Measurements from ENCODE around the gene GUCY1A2. TPM values are rescaled to one million over a fixed set of nuclear protein-coding genes. Genes with fewer than 3 reads are reported as not detected.

Gene GUCY1A2
- total and polyA plus RNA-seq, 11 donors, result 0.93 to 14.1 (median 10.1) TPM

- Histone ChIP-seq H3K9me3 (no peaks in the 10 kb centered on the region), H3K27ac (no peak overlapping the region), H3K36me3 (no peaks in the 10 kb centered on the region), H3K4me1 (no peaks in the 10 kb centered on the region), H3K27me3 (no peaks in the 10 kb centered on the region), H3K4me3 (no peak overlapping the region)
- ATAC-seq (no peak), DNase-seq (no peak)
- intact Hi-C loops (cut with DNase I), result no loop called here
- TF ChIP-seq POLR2A (IDR thresholded peaks at IDR 0.05) (no peak), CTCF (IDR thresholded peaks at IDR 0.05) (no peak)
These were observed 247.7 kb downstream of the GUCY1A2 start for GRCh38 chr11:106770489-106771085.

- WGBS, 4 donors, result 60 to 75% (median 62%) methylated on average over 2 of the region's 2 CpGs
- H3K4me1 ChIP-seq, result no peaks in the 10 kb centered on the region
- H3K27me3 ChIP-seq, result no peaks in the 10 kb centered on the region
- TF ChIP-seq POLR2A (IDR thresholded peaks at IDR 0.05) (no peak), CTCF (IDR thresholded peaks at IDR 0.05) (no peak)
- no peaks in the 10 kb centered on the region for H3K36me3 ChIP-seq
- ATAC-seq (no peak), DNase-seq (no peak)
- no peak overlapping the region for H3K27ac ChIP-seq
- no peak overlapping the region for H3K4me3 ChIP-seq
- intact Hi-C loops (cut with DNase I), result no loop called here
- no peaks in the 10 kb centered on the region for H3K9me3 ChIP-seq
These were observed 252.6 kb downstream of the GUCY1A2 start for GRCh38 chr11:106765469-106766258.

DNA sequence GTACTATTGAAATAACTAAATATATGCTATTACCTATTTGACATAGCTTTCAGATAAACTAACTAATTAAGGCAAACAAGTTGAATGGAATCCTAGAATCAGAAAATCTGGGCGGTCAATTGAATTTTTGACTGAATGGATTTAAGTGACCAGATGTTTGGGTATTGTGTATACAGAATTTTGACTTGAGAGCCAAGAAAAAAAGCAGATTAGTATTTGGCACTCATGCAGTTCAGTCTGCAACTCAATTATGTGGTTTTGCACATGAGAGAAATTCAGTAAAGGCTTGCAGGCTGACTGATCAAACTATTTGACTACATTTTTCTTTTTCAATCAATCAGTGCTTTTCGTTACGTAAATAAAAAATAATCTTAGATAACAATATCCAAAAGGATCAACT is 254.8 kb downstream of the GUCY1A2 start:
- 78 to 90% (median 88%) methylated on average over 3 of the region's 3 CpGs for WGBS, 4 donors
- no peak for DNase-seq
- H3K4me3 ChIP-seq, result no peak overlapping the region

More for the DNA sequence above, 254.8 kb downstream of the GUCY1A2 start:
- no peak for TF ChIP-seq CTCF (IDR thresholded peaks at IDR 0.05)
- TF ChIP-seq POLR2A (IDR thresholded peaks at IDR 0.05), result no peak
- Histone ChIP-seq H3K9me3 (no peaks in the 10 kb centered on the region), H3K27ac (no peak overlapping the region), H3K4me1 (no peaks in the 10 kb centered on the region), H3K27me3 (no peaks in the 10 kb centered on the region), H3K36me3 (no peaks in the 10 kb centered on the region)
- intact Hi-C loops (cut with DNase I), result no loop called here
- no peak for ATAC-seq
